COR-L47 (cell line): Measurements from ENCODE around the gene ZNF467.
A peak's percentile ranks its signal among the peaks of the same experiment; 100 is the strongest.

Experiments used
- DNase-seq: peaks from one replicate; lab custom pipeline; 2025; lab: John Stamatoyannopoulos, UW

The ZNF467 gene

GRCh38 chr7:149785402-149785801 is 12.0 kb upstream of the ZNF467 start:
- DNase-seq = no peak

GRCh38 chr7:149784251-149784608 is 10.8 kb upstream of the ZNF467 start:
- no peak for DNase-seq

GRCh38 chr7:149783386-149784250 is 10.2 kb upstream of the ZNF467 start:
- no peak for DNase-seq

GRCh38 chr7:149782682-149783345 is 9.4 kb upstream of the ZNF467 start:
- no peak for DNase-seq

GRCh38 chr7:149781921-149782320 is 8.5 kb upstream of the ZNF467 start:
- no peak for DNase-seq

- no peak for DNase-seq
These were observed 7.4 kb upstream of the ZNF467 start for GRCh38 chr7:149780636-149781419.

- DNase-seq = no peak
These were observed 6.7 kb upstream of the ZNF467 start for GRCh38 chr7:149780056-149780455.

- DNase-seq = no peak
These were observed 6.1 kb upstream of the ZNF467 start for GRCh38 chr7:149779502-149779805.

- DNase-seq = no peak
These were observed 5.5 kb upstream of the ZNF467 start for GRCh38 chr7:149778696-149779501.

GRCh38 chr7:149778327-149778637 is 4.9 kb upstream of the ZNF467 start:
- no peak for DNase-seq

GRCh38 chr7:149777551-149778326 is 4.4 kb upstream of the ZNF467 start:
- DNase-seq = no peak

- peak; percentile 63 for DNase-seq
These were observed 3.5 kb upstream of the ZNF467 start for GRCh38 chr7:149776848-149777407.

- no peak for DNase-seq
These were observed 2.9 kb upstream of the ZNF467 start for GRCh38 chr7:149776289-149776688.

- DNase-seq = no peak
These were observed 1.8 kb upstream of the ZNF467 start for GRCh38 chr7:149775176-149775556.

GRCh38 chr7:149774237-149775175 is 1.1 kb upstream of the ZNF467 start:
- DNase-seq = no peak

GRCh38 chr7:149772956-149773434 is 393 bp downstream of the ZNF467 start:
- no peak for DNase-seq

GRCh38 chr7:149772241-149772955 is 990 bp downstream of the ZNF467 start:
- peak; percentile 28 for DNase-seq

- DNase-seq = peak; percentile 51
These were observed 1.6 kb downstream of the ZNF467 start for GRCh38 chr7:149771720-149772240.
